Measurements from ENCODE around the gene TSSK1B. TPM values are rescaled to one million over a fixed set of nuclear protein-coding genes. Genes with fewer than 3 reads are reported as not detected.

Gene TSSK1B
- total and polyA plus RNA-seq, 4 donors: 0.06 to 0.28 (median 0.14) TPM; not detected in 1

- no peaks in the 10 kb centered on the region for H3K36me3 ChIP-seq (ENCODE audit: control insufficient read depth in 4 of 4, insufficient read depth in 4 of 4, low read length in 4 of 4)
- no peak overlapping the region for H3K4me3 ChIP-seq
- DNase-seq: no peak
- H3K27me3 ChIP-seq (ENCODE audit: control insufficient read depth in 3 of 3, insufficient read depth in 3 of 3, low read length in 2 of 3): no peaks in the 10 kb centered on the region
- no peaks in the 10 kb centered on the region for H3K9me3 ChIP-seq (ENCODE audit: control insufficient read depth in 4 of 4, insufficient read depth in 3 of 4, low read length in 3 of 4)
- H3K4me1 ChIP-seq (ENCODE audit: control insufficient read depth in 5 of 5, insufficient read depth in 5 of 5, low read length in 5 of 5): peaks cover 0 to 13% (median 6%) of the 10 kb centered on the region in 5 donors
- no peak overlapping the region for H3K27ac ChIP-seq (ENCODE audit: low read depth in 1 of 2, low read length in 1 of 2)
- H3K9ac ChIP-seq (ENCODE audit: insufficient read depth in 1 of 2, low read length in 2 of 2): no peak overlapping the region
- ATAC-seq (ENCODE audit: insufficient read depth, low FRiP score): no peak
- whole genome bisulfite sequencing, 2 donors: 37 to 66% methylated on average over 4 of the region's 4 CpGs
- TF ChIP-seq, protein P1, sequence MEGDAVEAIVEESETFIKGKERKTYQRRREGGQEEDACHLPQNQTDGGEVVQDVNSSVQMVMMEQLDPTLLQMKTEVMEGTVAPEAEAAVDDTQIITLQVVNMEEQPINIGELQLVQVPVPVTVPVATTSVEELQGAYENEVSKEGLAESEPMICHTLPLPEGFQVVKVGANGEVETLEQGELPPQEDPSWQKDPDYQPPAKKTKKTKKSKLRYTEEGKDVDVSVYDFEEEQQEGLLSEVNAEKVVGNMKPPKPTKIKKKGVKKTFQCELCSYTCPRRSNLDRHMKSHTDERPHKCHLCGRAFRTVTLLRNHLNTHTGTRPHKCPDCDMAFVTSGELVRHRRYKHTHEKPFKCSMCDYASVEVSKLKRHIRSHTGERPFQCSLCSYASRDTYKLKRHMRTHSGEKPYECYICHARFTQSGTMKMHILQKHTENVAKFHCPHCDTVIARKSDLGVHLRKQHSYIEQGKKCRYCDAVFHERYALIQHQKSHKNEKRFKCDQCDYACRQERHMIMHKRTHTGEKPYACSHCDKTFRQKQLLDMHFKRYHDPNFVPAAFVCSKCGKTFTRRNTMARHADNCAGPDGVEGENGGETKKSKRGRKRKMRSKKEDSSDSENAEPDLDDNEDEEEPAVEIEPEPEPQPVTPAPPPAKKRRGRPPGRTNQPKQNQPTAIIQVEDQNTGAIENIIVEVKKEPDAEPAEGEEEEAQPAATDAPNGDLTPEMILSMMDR (IDR thresholded peaks at IDR 0.05; ENCODE audit: control extremely low read depth, extremely low read depth): no peak
Measured at GRCh38 chr5:113384782-113385285, 50.0 kb downstream of the TSSK1B start.

DNA sequence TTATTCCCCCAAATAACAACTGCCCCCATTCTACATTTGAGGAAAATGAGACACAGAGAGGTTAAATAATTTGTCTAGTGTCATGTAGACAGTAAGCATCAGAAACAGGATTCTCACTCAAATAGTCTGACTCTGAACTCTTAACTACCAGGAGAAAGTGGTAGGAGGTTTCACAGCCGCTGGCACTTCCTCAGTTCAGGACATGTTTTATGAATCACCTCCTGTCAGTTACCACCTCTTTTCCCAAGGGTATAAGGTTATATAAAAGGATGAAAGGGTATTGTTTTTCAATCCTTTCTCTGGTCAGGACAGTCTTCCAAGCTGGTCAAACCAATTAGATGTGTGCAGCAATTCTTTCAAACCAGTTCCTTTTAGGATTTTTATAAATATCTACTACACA, 52.1 kb downstream of the TSSK1B start:
- H3K9ac ChIP-seq (ENCODE audit: insufficient read depth in 1 of 2, low read length in 2 of 2): no peak overlapping the region
- H3K27ac ChIP-seq (ENCODE audit: low read depth in 1 of 2, low read length in 1 of 2): no peak overlapping the region
- H3K9me3 ChIP-seq (ENCODE audit: control insufficient read depth in 4 of 4, insufficient read depth in 3 of 4, low read length in 3 of 4): no peaks in the 10 kb centered on the region
- WGBS, 2 donors: 33 to 43% methylated on average over 1 of the region's 1 CpG
- TF ChIP-seq, protein P1 (IDR thresholded peaks at IDR 0.05; ENCODE audit: control extremely low read depth, extremely low read depth): no peak
- no peak overlapping the region for H3K4me3 ChIP-seq
- DNase-seq (no peak), ATAC-seq (ENCODE audit: insufficient read depth, low FRiP score) (no peak)
- H3K27me3 ChIP-seq (ENCODE audit: control insufficient read depth in 3 of 3, insufficient read depth in 3 of 3, low read length in 2 of 3): no peaks in the 10 kb centered on the region
- peaks cover 0 to 20% (median 6%) of the 10 kb centered on the region in 5 donors for H3K4me1 ChIP-seq (ENCODE audit: control insufficient read depth in 5 of 5, insufficient read depth in 5 of 5, low read length in 5 of 5)
- no peaks in the 10 kb centered on the region for H3K36me3 ChIP-seq (ENCODE audit: control insufficient read depth in 4 of 4, insufficient read depth in 4 of 4, low read length in 4 of 4)

Other genes starting within 250 kb of the TSSK1B start
- gene MCC, start 53.5 kb upstream of the TSSK1B start, total RNA-seq: 10 to 100 TPM; 18.5 to 38.6 TPM
- 1 to 10 TPM; 1.6 to 4.0 TPM for gene MCC, start 53.5 kb upstream of the TSSK1B start, polyA plus RNA-seq
- 10 to 100 TPM; 21.4 to 49.1 TPM for gene YTHDC2, start 78.7 kb upstream of the TSSK1B start, total RNA-seq
- gene YTHDC2, start 78.7 kb upstream of the TSSK1B start, polyA plus RNA-seq: 1 to 10 TPM; 8.4 to 9.4 TPM